K562 (cell line): ENCODE measurements around the gene SCAMP2. TPM values are rescaled to one million over a fixed set of nuclear protein-coding genes. Genes with fewer than 3 reads are reported as not detected.

Source experiments
- ATAC-seq: fragments of 200-7000 bp; cut with Tn5 transposase; 3 replicates; pipeline ENCODE4 v1.9.1; 2020; ENCODE audit warnings: moderate library complexity
- BruUV-seq: library from RNA; stranded (reverse); fragments of 400-500 nt; replicated peaks from 2 replicates; lab custom pipeline; 2021; lab: Mats Ljungman, UMichigan
- CTCF ChIA-PET: fragments of 300-600 bp; formaldehyde crosslinking; extraction: SDS; loops from one replicate; lab custom pipeline; 2021; ENCODE audit warnings: low intra/inter-chr PET ratio; lab: Yijun Ruan, JAX
- POLR2A ChIA-PET: fragments of 300-600, 350-650 bp; sonication (Branson Sonifier 250); formaldehyde crosslinking; extraction: SDS; loops from one replicate; lab custom pipeline; 2021; ENCODE audit warnings: antibody characterized with exemption, inconsistent platforms; lab: Yijun Ruan, JAX
- DNase-seq, 4 experiments: peaks; one replicate each; pipeline versions ENCODE4 v3.0.0 to v3.0.0-alpha.2; 2011 to 2018; ENCODE audit warnings: low spot score in 3 of 4, mixed read lengths in 3 of 4; ENCODE audit errors: extremely low read depth in 1 of 4
- FAIRE-seq: peaks from 2 replicates; lab custom pipeline; 2011; peaks lifted over from hg19 to GRCh38; lab: Jason Lieb, UNC
- H2AFZ ChIP-seq: 2 replicates; pipeline ENCODE4 v1.6.0; 2011; ENCODE audit warnings: low read depth, low read length, control low read depth, inconsistent platforms
- H3K27ac ChIP-seq: fragments of 200-600 bp; 3 replicates; pipeline ENCODE4 v1.8.0; 2011; ENCODE audit warnings: low read depth, mild to moderate bottlenecking, control low read depth, inconsistent platforms, low read length, moderate library complexity, mixed read lengths; ENCODE audit errors: extremely low read depth
- H3K27me3 ChIP-seq, 2 experiments: fragments of 300-600 bp in 1 of 2; 2 replicates in 1 of 2; 3 replicates in 1 of 2; pipeline versions ENCODE4 v1.6.0 to v1.8.0; 2011; ENCODE audit warnings: inconsistent platforms in 2 of 2, low read length in 2 of 2, mild to moderate bottlenecking in 1 of 2, mixed read lengths in 1 of 2, moderate library complexity in 1 of 2; ENCODE audit not compliant: control insufficient read depth in 2 of 2, insufficient read depth in 2 of 2
- H3K36me3 ChIP-seq: fragments of 300-600 bp; 3 replicates; pipeline ENCODE4 v1.8.0; 2011; ENCODE audit warnings: mild to moderate bottlenecking, low read length, inconsistent platforms; ENCODE audit not compliant: control insufficient read depth, insufficient read depth
- H3K4me1 ChIP-seq, 2 experiments: fragments of 200-600 bp in 1 of 2; replicated peaks in 1 of 2; 2 replicates in 1 of 2; 3 replicates in 1 of 2; pipeline versions ENCODE4 v1.5.1 to v1.8.0; 2011; ENCODE audit warnings: inconsistent platforms in 2 of 2, low read length in 2 of 2, mild to moderate bottlenecking in 1 of 2, mixed read lengths in 1 of 2, moderate library complexity in 1 of 2; ENCODE audit not compliant: control insufficient read depth in 2 of 2, insufficient read depth in 2 of 2
- H3K4me2 ChIP-seq: 2 replicates; pipeline ENCODE4 v1.6.1; 2011; ENCODE audit warnings: low read length, control low read depth, inconsistent platforms, mixed read lengths; ENCODE audit not compliant: insufficient read depth
- H3K4me3 ChIP-seq: fragments of 200-600 bp; sonication (generic), shearing (Covaris generic); 2 replicates; pipeline ENCODE4 v1.5.1; 2016; ENCODE audit warnings: control low read depth, inconsistent platforms
- H3K79me2 ChIP-seq: fragments of 200-600 bp; 3 replicates; pipeline ENCODE4 v1.8.0; 2011; ENCODE audit warnings: low read length, inconsistent platforms; ENCODE audit not compliant: control insufficient read depth, insufficient read depth
- H3K9ac ChIP-seq, 2 experiments: 2 replicates each; pipeline versions ENCODE4 v1.6.0 to v1.6.1; 2011; ENCODE audit warnings: low read depth in 2 of 2, low read length in 2 of 2, control low read depth in 1 of 2, inconsistent platforms in 1 of 2, mild to moderate bottlenecking in 1 of 2, mixed read lengths in 1 of 2; ENCODE audit not compliant: insufficient read depth in 1 of 2
- H3K9me1 ChIP-seq: one replicate; pipeline ENCODE4 v1.6.0; 2011; ENCODE audit warnings: inconsistent platforms, mild to moderate bottlenecking, low read length, moderate library complexity; ENCODE audit not compliant: control insufficient read depth, insufficient read depth
- H3K9me3 ChIP-seq: replicated peaks from 2 replicates; pipeline ENCODE4 v1.5.1; 2011; ENCODE audit warnings: low read depth, low read length, inconsistent platforms; ENCODE audit not compliant: control insufficient read depth, insufficient read depth
- H4K20me1 ChIP-seq: replicated peaks from 2 replicates; pipeline ENCODE4 v1.6.1; 2011; ENCODE audit warnings: low read length, inconsistent platforms, mixed read lengths; ENCODE audit not compliant: control insufficient read depth, insufficient read depth
- DDX20 ChIP-seq: fragments of 450-650 bp; IDR thresholded peaks from 2 replicates; pipeline ENCODE4 v1.6.1; 2016; ENCODE audit warnings: missing genetic modification characterization, low read depth, mild to moderate bottlenecking, missing compliant biosample characterization, moderate library complexity
- ESRRA ChIP-seq: fragments of 450-650 bp; IDR thresholded peaks from 2 replicates; pipeline ENCODE4 v1.6.1; 2014; ENCODE audit warnings: low read depth, mild to moderate bottlenecking, moderate library complexity, borderline replicate concordance
- HDGF ChIP-seq: fragments of 450-650 bp; IDR thresholded peaks from 2 replicates; pipeline ENCODE4 v1.6.1; 2016
- KLF1 ChIP-seq: fragments of 450-650 bp; IDR thresholded peaks from 2 replicates; pipeline ENCODE4 v1.6.1; 2016; ENCODE audit warnings: missing genetic modification characterization, missing compliant biosample characterization
- MEF2A ChIP-seq: IDR thresholded peaks from 2 replicates; pipeline ENCODE4 v1.6.1; 2011; ENCODE audit warnings: low read depth, mild to moderate bottlenecking, low read length, moderate library complexity; ENCODE audit not compliant: control insufficient read depth
- NR2C2 ChIP-seq, 2 experiments: fragments of 200-800 bp in 1 of 2; sonication (Bioruptor generic) in 1 of 2; sonication (generic) in 1 of 2; formaldehyde crosslinking in 1 of 2; IDR thresholded peaks; 2 replicates each; pipeline versions ENCODE4 v1.6.1 to v1.8.0; 2016 to 2022; ENCODE audit warnings: mild to moderate bottlenecking in 1 of 2, missing compliant biosample characterization in 1 of 2, missing genetic modification characterization in 1 of 2, missing genetic modification reagents in 1 of 2
- PCBP1 ChIP-seq: fragments of 200-400 bp; formaldehyde crosslinking; IDR thresholded peaks from 2 replicates; pipeline ENCODE4 v1.6.1; 2018; ENCODE audit warnings: mild to moderate bottlenecking, low read depth, low read length; ENCODE audit not compliant: poor library complexity, severe bottlenecking
- RBM17 ChIP-seq: fragments of 200-400 bp; formaldehyde crosslinking; IDR thresholded peaks from 2 replicates; pipeline ENCODE4 v1.6.1; 2017; ENCODE audit warnings: low read depth, mild to moderate bottlenecking, low read length, borderline replicate concordance
- SNAPC5 ChIP-seq: fragments of 250-450 bp; sonication (Bioruptor Pico); IDR thresholded peaks from 2 replicates; pipeline ENCODE4 v1.8.0; 2021; ENCODE audit warnings: moderate library complexity, mild to moderate bottlenecking, inconsistent platforms
- TAL1 ChIP-seq: fragments of 450-650 bp; IDR thresholded peaks from 2 replicates; pipeline ENCODE4 v1.6.1; 2016; ENCODE audit warnings: mild to moderate bottlenecking
- ZFX ChIP-seq: sonication (generic); formaldehyde crosslinking; IDR thresholded peaks from 2 replicates; pipeline ENCODE4 v1.8.0; 2022; ENCODE audit warnings: mild to moderate bottlenecking, missing genetic modification reagents, moderate library complexity
- ZNF316 ChIP-seq: fragments of 450-650 bp; IDR thresholded peaks from 2 replicates; pipeline ENCODE4 v1.6.1; 2016
- ZNF583 ChIP-seq: fragments of 250-450 bp; sonication (Bioruptor Pico); IDR thresholded peaks from 2 replicates; pipeline ENCODE4 v1.4.0; 2020
- ZNF766 ChIP-seq: fragments of 200-800 bp; sonication (Bioruptor generic); conservative IDR thresholded peaks from 2 replicates; pipeline ENCODE4 v1.6.1; 2016; ENCODE audit warnings: missing genetic modification characterization, missing compliant biosample characterization
- ZNF77 ChIP-seq: fragments of 250-450 bp; sonication (Bioruptor Pico); IDR thresholded peaks from 2 replicates; pipeline ENCODE4 v1.5.0; 2020
- WGBS: fragments of 100-300 bp; shearing (Covaris generic); methylation state at CpG from one replicate; pipeline ENCODE4 v1.1.6; 2016; ENCODE audit warnings: low coverage, mixed read lengths; ENCODE audit not compliant: insufficient coverage; ENCODE audit errors: missing lambda C conversion rate; 5-methylcytosine and 5-hydroxymethylcytosine counted together
- in situ Hi-C: fragments of 300-500 bp; cut with MboI; formaldehyde crosslinking; loops from 4 replicates; pipeline ENCODE4 v1.15.0; 2018; ENCODE audit warnings: inconsistent platforms, mixed read lengths
- intact Hi-C: fragments of 100-400 bp; cut with micrococcal nuclease; formaldehyde crosslinking; loops from 2 replicates; pipeline ENCODE4 v1.14.2; 2022
- polyA plus RNA-seq, 8 experiments: library from polyadenylated mRNA; depleted of rRNA in 4 of 8; stranded (reverse) in 5 of 8; unstranded in 3 of 8; fragments of >200 nt; fragmentation: Nextera tagmentation in 2 of 8; fragmentation: Illumina TruSeq in 1 of 8; extraction: Ambion mirVana in 2 of 8; extraction: Trizol in 1 of 8; gene quantifications; 2 replicates each; pipeline versions ENCODE4 v1.2.1 to v1.2.3, GENCODE V29; 2011 to 2014; ENCODE audit warnings: inconsistent platforms in 1 of 8, missing spikeins in 1 of 8
- total RNA-seq, 7 experiments: library from RNA; depleted of rRNA in 6 of 7; stranded (reverse); fragments of >200 nt in 6 of 7; fragmentation: Illumina TruSeq in 2 of 7; extraction: Trizol in 2 of 7; gene quantifications; 2 replicates each; pipeline versions ENCODE4 v1.2.1 to v1.2.3, GENCODE V29; 2011 to 2021; ENCODE audit warnings: low replicate concordance in 1 of 7

Gene SCAMP2
- total and polyA plus RNA-seq, 9 of the 15 experiments (the other 6 are each of a cell fraction or from before 2014, with no cell fraction given) = 5.9 to 61.1 (median 20.1) TPM

GRCh38 chr15:74866090-74866489, 7.1 kb downstream of the SCAMP2 start:
- FAIRE-seq (no peak), DNase-seq (peak in 1 of 4 experiments; percentile 11), ATAC-seq (0 out of 3 replicates have a peak, but pooled peaks have one; percentile 23)
- Histone ChIP-seq H3K9ac (no peak overlapping the region), H3K9me1 (peaks cover 7% of the 10 kb centered on the region), H3K4me1 (peaks cover 7 to 21% of the 10 kb centered on the region in 2 experiments; a peak in 3 of 5 replicates), H3K36me3 (peaks cover 44% of the 10 kb centered on the region), H3K27ac (no peak overlapping the region), H2AFZ (no peak overlapping the region), H3K4me3 (no peak overlapping the region), H3K9me3 (no peaks in the 10 kb centered on the region; the same call in 1 of the 2 replicates), H4K20me1 (0 out of 2 replicates have a peak, but pooled peaks cover 5% of the 10 kb centered on the region), H3K27me3 (no peaks in the 10 kb centered on the region), H3K79me2 (peaks cover 61% of the 10 kb centered on the region), H3K4me2 (no peak overlapping the region)
- intact Hi-C loops = no loop called here
- WGBS = 83% methylated on average over 6 of the region's 6 CpGs
- TF ChIP-seq ZNF316 (no peak), PCBP1 (no peak), NR2C2 (CRISPR knock-in tag; IDR thresholded peaks at IDR 0.05) (no peak), NR2C2 (tag; IDR thresholded peaks at IDR 0.05) (no peak), KLF1 (no peak), ZNF766 (CRISPR knock-in tag) (no peak), ZNF77 (CRISPR knock-in tag) (no peak), RBM17 (no peak), MEF2A (no peak), TAL1 (no peak), ZFX (no peak), SNAPC5 (no peak), ESRRA (no peak), HDGF (no peak), DDX20 (no peak), ZNF583 (CRISPR knock-in tag) (no peak)
- CTCF ChIA-PET = no interaction called here
- POLR2A ChIA-PET = interaction anchor here (1.2 kb wide), 1 partner anchor 8 kb away, joined by 5 read pairs; no protein-coding TSS in a partner anchor
- in situ Hi-C loops = no loop called here
- no TSS peak for BruUV-seq
